NCI-H1092 (cell line): ENCODE measurements around the gene TNIK.

Experiments
- DNase-seq: peaks from one replicate; lab custom pipeline; 2025; lab: John Stamatoyannopoulos, UW

The TNIK gene

DNA sequence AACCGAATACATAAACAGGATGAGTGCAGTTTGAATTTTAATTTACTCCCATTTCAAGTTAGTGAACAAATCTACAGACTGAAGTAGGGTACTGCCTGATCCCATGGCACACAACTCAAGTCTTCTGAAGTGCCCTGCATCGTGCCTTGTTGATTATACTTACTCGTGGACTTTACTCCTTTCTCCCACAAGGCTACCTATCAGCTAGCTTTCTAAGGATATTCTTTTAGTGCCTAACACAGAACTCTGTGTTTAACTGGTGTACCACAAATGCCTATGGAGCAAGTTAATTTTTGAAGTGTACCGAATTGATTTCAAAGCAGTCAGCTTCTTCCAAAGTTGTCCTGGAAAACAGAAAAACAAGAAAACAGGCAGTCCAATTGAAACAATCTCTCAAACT, 119.8 kb downstream of the TNIK start:
- no peak for DNase-seq

DNA sequence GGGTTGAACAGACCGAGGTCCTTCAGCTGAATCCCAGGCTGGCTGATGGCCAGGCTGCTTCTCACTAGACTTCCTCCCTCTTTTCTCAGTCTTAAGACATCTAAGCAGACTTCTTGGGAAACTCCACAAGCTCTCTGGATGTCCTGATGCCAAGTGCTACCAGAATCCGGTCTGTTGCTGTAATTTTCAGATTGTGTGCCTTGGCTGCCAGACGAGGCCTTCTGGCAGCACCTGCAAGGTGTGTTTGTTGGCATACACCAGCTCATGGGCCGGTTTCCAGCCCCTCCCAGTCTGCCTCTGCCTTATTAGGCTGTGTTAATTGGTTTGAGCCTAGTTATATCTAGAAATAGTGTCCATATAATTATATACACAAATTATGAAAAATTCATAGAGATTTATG, 120.6 kb downstream of the TNIK start:
- no peak for DNase-seq

DNA sequence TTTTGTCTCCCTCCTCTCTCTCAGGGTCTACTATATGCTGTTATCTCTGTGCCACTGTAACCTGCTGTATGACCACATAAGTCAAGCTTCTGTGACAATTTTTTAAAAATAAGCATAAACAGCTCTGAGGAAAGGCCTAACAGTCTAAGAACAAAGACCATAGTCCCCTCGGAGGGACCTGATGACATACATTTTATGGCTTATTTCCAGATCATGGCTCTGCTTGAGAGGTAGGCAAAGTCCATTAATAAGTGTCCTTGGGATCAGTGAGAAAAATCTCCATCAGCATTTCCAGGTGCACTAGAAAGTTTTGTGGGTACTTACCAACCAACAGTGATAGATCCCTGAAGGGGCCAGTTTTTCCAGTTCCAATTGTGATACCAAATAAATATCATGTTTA, 123.8 kb downstream of the TNIK start:
- DNase-seq, result no peak

DNA sequence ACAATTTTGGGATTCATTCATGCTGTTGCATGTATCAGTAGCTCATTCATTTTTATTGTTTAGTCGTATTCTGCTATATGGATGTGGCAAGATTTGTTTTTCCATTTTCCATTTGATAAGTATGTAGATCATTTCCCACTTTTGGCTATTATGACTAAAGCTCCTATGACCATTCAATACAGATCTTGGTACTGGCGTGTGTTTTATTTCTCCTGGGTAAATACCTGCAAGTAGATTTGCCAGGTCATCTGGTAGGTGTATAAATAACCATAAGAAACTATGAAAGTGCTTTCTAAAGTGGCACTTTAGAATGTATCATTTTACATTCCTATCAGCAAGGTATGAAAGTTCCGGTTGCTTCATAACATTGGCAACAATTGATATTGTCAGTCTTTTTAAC, 124.6 kb downstream of the TNIK start:
- no peak for DNase-seq

DNA sequence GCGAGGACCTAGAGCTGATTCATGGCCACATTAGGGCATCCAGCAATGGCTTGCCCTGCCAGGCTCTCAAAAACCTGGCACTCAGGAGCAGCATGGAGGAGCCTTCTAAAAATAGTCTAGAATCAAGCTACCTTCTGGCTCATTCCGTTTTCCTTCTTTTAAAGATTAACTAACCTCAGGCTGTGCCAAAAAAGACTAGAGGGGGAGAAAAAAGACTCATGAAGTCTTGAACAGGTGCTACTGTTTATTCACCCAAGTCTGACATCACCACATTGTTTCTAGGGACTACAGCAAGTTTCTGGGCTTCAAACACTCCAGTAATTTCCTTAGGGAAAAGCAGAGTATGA, 125.8 kb downstream of the TNIK start:
- no peak for DNase-seq

DNA sequence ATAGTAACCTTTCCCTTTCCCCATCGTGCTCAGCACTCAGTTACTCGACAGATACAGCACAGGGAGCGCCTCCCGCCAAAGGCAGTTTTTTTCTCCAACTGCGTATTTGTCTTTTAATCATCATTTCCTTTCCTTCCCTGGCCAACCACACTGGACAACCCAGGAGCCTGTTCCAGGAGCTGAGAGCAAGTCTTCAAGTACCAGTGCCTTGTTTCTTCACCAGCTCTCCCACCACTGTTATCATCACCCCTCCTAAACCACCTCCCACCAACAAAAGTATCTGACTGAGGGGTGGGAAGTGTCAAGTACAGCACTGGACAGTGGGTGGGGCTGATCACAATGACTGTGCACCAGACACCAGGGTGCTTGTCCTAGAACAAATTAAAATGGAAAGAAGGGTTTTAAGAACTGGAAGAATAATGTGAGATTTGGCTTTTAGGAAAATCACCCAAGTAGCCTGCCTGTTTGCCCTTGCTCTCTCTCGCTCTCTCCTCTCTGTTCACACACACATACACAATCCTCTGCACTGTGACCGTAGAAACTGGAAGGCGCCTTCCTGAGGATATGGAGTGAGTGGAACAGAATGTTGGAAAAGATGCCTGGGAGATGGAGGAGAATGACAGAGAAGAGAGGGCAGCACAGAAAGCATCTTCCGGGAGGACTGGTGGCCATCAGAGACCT, 126.3 kb downstream of the TNIK start:
- no peak for DNase-seq

DNA sequence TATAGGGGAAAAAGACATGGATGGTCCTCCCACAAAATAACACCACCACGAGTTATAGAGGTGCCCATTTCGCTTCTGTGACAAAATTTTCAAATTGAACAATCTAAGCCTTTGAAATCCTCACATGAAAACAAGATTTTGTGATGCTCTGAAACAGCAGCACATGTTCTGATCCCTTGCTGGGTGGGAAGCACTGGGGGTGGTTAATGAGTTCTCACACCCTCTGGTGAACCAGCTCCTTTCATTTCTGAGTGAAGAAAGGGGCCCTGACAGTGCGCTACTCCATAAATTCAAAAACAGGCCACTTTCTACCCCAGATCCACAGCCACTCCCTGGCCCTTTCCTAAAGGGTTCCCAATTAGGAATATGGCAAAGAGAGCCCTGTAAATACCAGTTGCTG, 129.3 kb downstream of the TNIK start:
- DNase-seq, result no peak

DNA sequence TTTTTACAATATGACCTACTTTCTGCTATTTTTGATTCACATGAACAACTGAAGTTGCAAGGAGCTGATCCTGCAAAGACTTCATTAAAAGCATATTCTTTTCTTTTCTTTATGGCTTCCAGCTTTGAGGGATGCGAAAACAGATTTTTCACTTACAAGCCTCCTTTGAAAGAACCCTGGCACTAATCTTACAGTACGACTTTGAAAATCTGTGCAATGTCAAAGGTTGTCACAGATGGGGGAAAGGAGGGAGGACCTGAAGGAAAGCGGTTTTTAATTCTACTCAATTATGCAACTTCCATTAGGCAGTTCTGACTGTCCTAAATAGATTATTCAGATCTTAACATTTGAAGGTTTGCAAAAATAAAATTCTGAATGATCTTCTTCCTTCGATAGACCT, 130.5 kb downstream of the TNIK start:
- no peak for DNase-seq

DNA sequence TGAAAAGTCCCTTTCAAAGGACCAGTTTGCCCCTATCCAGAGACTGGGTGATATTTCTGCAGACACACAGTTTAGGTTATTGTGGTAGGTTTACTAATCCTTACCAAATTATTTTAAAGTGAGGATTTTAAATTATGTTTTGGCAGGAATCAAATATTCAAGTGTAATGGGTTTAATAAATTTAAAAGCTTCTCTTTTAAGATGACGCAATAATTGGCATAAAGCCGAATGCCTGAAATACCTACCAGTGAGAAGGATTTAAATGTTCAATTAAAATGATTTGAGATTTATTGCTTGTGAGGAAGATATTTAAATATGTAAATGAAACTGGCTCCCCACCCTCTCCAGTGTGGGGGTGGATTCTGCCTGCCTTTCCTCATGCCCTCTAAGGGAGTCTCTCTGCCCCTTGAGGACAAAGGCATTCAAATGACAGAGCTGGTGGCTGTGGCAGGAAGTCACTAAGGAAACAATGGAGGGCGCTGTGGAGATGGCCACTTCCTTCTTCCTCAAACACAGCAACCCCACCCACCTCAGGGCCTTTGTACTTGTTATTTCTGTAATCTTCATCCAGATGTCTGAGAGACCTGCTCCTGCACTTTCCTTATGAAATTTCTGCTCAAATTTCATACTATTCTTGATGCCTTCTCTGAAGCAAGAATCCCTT, 131.7 kb downstream of the TNIK start:
- DNase-seq, result no peak

DNA sequence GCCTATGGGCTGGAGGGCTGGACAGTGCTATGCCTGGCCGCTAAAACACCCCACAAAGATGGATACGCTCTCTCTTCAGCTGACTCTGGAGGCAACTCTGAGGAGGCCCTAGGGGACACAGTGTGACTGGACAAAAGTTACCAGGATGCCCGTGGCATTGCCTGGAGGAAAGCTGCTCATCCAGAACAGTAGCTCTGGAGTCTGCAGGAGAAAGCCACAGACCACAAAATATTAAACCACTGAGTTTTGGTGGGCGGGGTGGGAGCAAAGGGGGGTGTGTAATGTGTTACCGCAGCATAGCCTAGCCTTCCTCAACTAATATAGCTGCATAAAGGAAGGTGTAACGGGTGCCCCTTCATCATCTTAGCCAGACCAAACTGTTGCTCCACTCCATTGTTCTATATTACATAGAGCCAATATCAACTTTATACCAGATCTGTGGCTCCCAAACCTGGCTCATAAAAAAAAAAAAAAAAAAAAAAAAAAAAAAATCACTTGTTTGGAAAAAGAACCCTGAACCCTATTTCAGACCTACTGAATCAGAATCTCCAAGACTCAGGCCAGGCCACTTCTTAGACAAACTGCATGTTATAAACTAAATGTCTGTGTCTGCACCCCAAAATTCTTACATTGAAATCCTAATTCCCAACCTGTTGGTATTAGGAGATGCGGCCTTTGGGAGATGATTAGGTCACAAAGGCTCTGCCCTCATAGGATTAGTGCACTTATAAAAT, 132.6 kb downstream of the TNIK start:
- DNase-seq, result no peak

DNA sequence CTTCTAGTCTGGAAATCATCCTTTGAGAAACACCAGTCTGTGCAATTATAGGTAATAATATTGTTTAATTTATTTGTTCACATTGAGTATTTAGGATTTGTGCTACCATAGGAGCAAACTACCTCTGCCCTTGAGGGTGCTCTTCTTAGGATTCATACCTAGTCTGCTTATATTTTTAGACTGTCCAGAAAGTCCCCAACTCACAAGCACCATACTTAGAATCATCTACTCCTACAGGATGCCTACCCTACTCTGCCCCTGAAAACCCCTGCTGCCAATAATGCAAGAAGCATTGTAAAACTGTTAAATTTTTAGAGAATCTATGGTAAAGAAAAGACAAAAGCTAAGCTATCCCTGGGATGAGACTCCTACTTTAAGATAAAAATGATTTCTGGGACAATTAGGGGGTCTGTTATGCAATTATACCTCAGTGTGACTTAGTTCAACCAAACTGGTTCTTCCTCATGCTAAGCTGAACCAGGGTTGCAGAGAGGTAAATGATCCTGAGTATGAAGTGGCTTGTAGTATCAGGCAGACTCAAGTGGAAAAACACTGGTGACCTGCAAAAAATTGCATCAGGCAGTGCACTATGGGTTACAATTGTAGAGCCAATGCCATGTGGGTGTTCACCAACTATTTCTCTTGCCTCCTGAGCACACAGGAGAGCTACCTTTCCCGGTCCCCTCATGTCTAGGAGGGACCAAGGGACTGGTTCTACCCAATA, 133.3 kb downstream of the TNIK start:
- no peak for DNase-seq

DNA sequence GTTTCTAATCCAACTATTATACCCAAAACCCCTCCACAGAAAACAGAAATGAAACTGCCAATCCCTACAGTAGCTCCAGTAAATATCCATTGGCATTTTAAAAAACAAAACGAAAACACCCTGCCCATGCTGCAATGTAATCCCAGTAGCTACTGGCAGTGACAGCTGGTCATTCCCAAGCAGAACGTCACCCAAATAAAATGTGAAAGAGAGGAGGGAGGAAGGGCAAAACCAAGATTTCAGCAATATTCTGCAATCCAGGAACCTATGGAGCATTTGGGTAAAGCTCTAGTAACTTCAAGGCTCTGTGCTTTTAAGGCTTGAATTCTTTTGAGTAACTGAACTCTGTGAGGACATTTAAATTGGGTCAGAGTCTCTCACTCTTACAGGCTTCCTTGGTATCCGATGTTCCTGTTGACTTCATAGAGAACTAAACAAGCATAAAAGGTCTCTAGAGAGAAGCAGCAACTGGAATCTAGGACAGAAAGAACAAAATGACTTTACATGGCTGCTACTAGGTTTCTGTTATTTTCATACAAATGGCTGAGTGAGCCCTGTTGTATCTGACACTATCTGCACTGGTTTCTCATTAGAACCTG, 136.2 kb downstream of the TNIK start:
- no peak for DNase-seq

DNA sequence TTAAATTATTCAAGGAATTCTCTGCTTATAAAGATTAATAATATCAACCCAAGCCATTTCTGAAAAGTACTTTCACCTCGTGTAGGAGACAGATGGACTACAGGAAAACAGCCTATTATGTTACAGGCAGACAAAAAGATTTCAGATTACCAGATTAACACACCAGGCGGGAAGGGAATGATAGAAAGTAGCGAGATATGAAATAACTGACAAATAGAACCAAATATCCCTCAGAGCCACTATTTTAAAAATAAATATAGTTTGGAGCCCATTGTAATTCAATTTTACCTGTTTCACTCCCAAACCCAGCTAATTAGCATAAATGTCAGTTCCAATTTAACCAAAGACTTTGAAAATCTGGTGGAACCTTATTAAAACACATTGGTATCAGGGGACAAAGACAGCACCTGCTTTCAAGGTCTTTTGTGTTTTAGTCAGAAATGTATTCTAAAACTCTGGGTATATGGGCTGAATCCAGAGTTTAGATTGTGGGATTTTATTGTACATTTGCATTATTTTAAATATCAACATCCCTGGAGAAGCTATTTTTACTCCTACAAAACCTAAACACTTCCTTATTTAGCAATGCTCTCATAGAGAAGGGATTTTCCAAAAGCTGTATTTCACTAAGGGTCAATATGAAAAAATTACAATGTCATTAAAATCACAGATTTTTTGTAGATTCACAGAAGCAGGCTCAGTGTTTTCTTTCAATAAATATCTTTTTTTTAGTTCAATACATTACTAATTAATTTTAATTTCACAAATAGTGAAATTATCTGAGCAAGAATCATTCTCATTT, 138.4 kb downstream of the TNIK start:
- no peak for DNase-seq

DNA sequence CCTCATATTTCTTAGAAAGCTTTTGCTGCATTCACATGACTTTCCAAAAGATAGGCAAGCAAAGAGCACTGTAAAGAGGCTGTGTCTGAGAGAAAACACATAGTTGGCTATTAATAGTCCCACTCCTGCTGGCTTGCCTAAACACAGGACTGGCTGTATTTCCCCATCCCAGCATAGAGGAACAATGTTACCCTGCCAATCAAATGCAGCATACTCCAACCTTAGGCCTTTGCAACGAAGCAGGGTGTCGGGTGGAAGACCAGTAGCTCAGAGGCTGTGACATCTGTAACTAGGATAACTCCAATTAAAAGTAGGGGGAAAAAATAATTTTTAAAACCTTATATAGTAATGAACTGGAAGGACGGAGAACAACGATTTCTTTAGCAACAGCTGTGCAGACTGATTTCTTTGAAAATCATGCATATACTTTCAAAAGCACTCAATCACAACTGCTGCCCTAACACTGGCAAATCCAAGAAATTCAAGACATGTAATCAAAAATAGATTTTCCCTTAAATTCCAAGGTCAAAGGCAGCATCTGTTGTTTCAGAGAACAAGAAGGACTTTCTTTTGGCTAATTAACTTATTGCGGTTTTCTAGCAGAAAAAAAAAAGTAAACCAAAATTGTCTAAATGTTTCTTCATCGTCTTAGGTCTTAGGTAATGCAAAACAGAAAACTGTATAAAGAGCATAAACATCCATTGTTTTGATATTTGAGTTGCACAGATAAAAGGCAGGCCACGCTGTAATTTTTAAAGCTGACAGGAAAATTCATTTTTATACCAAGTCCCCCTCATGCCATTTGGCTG, 139.3 kb downstream of the TNIK start:
- no peak for DNase-seq

DNA sequence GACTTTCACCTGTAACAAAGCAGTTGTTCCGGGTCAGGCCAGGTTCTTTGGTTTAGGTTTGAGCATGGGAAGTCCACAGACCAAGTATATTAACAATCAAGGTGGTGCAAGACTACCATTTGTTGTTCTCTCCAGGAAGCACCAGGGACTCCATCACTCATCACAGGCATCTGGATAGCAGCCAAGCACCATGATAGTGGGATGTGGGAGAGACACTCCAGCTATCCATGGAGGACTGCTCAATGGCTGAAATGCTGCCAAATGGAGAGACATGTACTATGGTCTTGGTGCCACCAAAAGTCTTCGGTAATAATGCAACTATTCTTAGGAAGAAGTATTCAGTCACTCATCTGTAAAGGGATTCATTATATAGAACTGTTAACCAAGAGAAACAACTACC, 143.0 kb downstream of the TNIK start:
- DNase-seq, result no peak

DNA sequence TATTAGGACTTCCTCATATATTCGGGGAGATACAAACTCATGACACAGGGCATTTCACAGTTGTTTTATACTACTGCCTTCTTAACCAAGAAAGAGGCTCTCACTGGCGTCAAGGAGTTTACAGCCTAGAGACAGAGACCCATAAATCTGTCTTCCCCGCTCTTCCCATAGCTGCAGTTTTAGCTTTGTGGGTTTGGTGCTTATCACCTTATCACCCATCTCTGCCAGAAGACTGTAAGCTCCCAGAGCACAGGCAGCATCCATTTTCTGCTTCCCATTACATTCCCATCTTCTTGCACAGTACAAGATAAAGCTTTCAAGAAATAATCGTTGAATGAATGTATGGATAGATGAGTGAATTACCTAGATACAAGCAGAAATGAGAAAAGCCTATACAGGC, 144.3 kb downstream of the TNIK start:
- no peak for DNase-seq

DNA sequence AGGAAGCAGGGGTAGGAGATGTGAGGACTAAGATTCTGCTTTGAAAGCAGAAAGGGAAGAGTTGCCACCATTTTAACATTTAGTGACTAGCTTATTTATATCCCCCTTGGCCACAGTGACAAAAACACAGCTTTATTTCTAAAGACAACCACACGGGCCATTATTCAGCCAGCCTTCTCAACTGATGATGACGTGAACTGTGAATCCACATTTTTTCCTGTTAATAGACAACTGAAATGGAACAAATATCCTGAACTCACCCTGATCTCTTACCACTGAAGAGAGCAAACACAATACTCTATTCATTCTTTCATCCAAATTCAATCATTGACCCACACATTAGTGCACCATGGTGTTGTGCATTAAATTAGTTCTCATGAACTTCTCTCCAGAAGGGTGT, 145.1 kb downstream of the TNIK start:
- DNase-seq, result no peak

DNA sequence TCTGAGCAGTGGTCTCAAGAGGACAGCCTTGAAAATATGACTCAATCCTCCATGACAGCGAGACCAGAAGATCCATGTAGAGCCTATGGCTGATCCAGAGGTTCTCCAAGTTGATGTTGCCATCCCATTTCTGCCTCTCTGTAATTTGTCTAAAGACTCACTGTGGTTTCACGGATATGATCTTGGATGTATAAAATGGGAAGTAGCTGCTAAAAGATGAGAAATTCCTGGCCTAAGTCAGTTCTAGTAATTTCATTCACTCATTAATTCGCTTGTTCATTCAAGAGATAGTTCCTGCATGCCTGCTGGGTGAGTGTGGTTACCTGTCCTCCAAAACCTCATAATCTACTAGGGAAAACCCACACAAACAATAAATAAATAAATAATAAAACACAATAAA, 145.9 kb downstream of the TNIK start:
- DNase-seq, result no peak

DNA sequence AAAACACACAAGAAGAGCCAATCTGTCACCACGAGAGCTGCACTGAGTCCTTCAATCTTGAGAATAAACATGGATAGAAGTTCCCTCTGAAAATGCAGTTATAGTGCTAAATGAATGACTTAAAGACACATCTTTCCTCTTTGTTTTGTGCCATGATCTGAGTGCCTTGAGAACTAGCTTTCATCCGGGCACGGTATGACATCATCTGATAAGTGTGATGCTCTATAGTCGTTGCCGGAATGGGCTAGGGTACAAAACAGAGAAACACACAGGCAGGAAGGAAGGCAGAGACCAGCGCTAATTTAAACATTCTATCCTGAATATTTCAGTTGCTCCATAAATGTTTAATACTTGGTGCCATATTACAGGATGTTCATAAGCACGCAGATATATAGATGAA, 146.5 kb downstream of the TNIK start:
- DNase-seq, result no peak

DNA sequence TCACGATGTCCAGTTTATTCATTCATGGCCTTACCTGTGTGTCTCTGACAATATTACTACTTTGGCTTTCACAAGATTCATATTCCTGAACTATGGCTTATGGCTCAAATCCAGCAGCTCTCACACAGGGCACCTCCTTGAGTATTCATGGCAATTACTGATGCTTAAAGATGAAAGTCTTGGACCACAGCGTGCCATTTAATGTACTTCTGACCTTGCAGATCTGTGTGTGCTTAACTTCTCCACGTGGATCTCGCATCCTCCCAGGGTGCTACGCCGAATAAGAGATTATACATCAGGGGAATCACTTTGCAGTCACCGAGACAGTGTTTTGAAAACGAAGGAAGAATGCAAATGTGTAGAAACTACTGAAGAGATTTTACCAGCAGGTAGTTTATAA, 147.5 kb downstream of the TNIK start:
- no peak for DNase-seq

DNA sequence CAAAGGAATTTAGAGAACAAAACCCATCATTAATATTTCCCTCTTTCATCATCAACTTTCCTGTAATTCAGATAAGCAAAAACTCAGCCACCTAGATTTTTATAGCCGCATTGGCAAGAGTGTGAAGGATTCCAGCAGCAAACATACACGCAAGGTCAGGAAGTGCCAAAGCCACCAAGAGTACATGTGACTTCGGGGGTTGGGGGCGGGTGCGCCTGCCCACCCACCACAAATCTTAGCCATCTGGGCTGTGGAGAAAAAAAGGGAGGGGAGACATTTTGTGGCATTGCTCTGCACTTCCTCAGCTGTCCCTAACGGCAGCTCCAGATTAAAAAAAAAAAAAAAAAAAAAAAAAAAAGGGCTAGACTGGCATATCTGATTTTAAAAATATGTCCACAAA, 148.4 kb downstream of the TNIK start:
- no peak for DNase-seq
